Prostate gland (tissue), 2 donors: ENCODE measurements around the gene HTR1D.

Experiments
- CTCF ChIP-seq, 4 experiments: fragments of 200-600 bp in 2 of 4; fragments of 450-650 bp in 2 of 4; sonication (generic) in 2 of 4; IDR thresholded peaks; 1 replicate in 3 of 4; 2 replicates in 1 of 4; pipeline ENCODE4 v1.5.1; 2016 to 2019; ENCODE audit warnings: antibody characterized with exemption in 4 of 4, mild to moderate bottlenecking in 2 of 4, moderate library complexity in 2 of 4
- POLR2A ChIP-seq: fragments of 450-650 bp; IDR thresholded peaks from one replicate; pipeline ENCODE4 v1.6.1; 2016; ENCODE audit warnings: antibody characterized with exemption, mild to moderate bottlenecking
- POLR2AphosphoS5 ChIP-seq: sonication (generic); formaldehyde crosslinking; IDR thresholded peaks from one replicate; pipeline ENCODE4 v1.6.1; 2017; ENCODE audit warnings: antibody characterized with exemption

- TF ChIP-seq CTCF (IDR thresholded peaks at IDR 0.05), result no peak
- no peak for TF ChIP-seq POLR2A
- TF ChIP-seq POLR2AphosphoS5, result no peak
Observed at GRCh38 chr1:23239638-23240295, 22.5 kb upstream of the HTR1D start.
